GM19238 (cell line): ENCODE results near the gene ZNF622.
A peak's percentile ranks its signal among the peaks of the same experiment; 100 is the strongest.

Source experiments
- DNase-seq: peaks from one replicate; pipeline ENCODE4 v3.0.0; 2011; ENCODE audit warnings: low spot score; ENCODE audit not compliant: insufficient read length

The ZNF622 gene, protein sequence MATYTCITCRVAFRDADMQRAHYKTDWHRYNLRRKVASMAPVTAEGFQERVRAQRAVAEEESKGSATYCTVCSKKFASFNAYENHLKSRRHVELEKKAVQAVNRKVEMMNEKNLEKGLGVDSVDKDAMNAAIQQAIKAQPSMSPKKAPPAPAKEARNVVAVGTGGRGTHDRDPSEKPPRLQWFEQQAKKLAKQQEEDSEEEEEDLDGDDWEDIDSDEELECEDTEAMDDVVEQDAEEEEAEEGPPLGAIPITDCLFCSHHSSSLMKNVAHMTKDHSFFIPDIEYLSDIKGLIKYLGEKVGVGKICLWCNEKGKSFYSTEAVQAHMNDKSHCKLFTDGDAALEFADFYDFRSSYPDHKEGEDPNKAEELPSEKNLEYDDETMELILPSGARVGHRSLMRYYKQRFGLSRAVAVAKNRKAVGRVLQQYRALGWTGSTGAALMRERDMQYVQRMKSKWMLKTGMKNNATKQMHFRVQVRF

GRCh38 chr5:16465544-16466432 lies at the start of gene ZNF622:
Gene ZNF622, minus strand, starts transcription at chr5:16465800. Its CDS starts 135 bp downstream, at chr5:16465665.
- peak; percentile 58 for DNase-seq

GRCh38 chr5:16510098-16510497 lies 44.5 kb upstream of the ZNF622 start:
- DNase-seq, result no peak

GRCh38 chr5:16508730-16509531 lies 43.3 kb upstream of the ZNF622 start:
- no peak for DNase-seq

DNA sequence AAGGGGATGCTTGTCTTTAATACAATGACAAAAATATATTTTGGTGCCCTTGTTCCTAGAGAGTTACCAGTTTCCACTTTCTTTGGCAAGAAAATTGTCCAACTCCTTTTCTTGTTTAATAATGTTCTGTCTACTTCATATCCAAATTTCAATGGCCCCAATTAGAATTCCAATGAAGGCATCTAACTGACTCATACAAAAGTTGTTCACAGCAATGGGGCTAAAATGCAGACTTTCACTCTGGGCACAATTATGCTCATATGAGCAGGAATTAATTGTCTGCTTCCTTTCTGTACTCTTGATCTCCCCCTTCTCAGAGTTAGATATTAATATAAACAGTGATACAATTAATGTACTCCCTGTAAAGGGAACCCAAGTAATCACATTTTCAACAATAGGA lies 42.1 kb upstream of the ZNF622 start:
- no peak for DNase-seq

- no peak for DNase-seq
Measured at GRCh38 chr5:16505904-16506303, 40.3 kb upstream of the ZNF622 start.

DNA sequence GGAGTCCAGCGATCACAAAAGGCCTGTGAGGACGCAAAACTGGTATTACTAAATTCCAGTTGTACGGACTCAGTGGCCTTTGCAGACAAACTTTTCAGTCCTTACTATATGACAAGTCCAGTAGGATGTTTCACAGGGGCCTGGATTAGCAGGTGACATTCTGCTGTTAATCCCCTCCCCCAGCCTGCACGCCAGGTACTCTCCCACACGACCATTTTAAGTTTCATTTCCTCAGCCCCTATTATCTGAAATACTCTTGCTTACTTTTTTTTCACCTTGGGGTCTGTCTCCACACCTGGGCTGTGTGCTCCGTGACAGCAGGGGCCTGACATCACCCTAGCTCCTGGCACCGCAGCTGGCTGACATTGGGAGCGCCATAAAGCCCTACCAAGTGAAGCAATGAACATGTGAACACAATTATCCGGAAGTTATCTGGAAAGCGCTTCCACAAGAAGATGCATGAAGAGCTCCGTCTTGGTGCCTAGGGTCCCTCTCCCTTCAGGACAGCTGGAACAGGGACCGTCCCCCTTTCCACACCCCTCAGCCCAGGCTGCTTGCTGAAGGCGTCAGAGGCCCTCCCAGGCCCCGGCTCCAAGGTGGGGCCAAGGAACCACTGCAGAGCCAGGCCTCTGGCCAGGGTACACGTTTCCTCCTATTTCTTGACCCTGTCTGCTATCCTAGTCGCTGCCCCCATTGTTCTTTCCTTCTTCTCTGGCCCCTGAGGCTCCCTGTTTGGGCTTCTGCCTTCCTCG lies 39.7 kb upstream of the ZNF622 start:
- no peak for DNase-seq

- no peak for DNase-seq
Measured at GRCh38 chr5:16504571-16504970, 39.0 kb upstream of the ZNF622 start.

GRCh38 chr5:16502866-16503265 lies 37.3 kb upstream of the ZNF622 start:
- no peak for DNase-seq

DNA sequence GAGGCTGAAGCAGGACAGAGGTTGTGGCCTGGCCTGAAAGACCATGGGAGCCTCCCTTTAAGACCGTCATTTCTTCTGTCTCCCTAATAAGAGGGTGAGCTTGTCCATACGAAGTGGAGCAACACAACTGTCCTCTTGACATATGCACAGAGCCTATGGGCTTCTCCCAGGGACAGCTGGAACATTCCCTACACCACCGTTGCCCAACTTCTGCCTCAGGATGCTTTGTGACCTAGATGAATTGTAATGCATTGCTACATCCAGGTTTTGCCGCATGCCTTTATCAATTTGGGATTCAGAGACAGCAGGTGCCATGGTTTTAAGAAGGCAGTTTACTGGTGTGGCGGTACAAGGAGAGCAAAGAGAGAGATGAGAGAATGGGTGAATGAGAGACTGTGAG lies 34.4 kb upstream of the ZNF622 start:
- no peak for DNase-seq

GRCh38 chr5:16497546-16497945 lies 31.9 kb upstream of the ZNF622 start:
- DNase-seq, result no peak

DNA sequence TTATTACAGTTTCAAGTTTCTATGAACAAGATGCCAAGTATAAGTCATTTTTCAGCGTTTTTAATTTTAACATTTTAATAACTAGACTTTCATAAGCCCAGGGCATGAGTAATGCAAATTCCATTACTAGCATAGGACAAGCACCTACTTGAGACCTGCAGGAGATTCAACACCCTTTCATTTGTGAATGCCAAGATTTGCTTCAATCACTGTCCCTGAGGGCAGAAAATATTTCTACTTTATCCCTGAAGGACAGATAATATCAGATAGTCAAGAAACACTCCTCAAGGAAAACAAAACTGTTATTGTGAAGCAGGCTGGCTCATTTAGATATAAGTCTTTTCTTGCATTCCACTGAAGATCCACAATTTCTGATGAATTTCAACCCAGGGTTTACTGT lies 27.7 kb upstream of the ZNF622 start:
- no peak for DNase-seq

GRCh38 chr5:16492398-16493140 lies 27.0 kb upstream of the ZNF622 start:
- DNase-seq, result no peak

GRCh38 chr5:16490911-16491310 lies 25.3 kb upstream of the ZNF622 start:
- no peak for DNase-seq

DNA sequence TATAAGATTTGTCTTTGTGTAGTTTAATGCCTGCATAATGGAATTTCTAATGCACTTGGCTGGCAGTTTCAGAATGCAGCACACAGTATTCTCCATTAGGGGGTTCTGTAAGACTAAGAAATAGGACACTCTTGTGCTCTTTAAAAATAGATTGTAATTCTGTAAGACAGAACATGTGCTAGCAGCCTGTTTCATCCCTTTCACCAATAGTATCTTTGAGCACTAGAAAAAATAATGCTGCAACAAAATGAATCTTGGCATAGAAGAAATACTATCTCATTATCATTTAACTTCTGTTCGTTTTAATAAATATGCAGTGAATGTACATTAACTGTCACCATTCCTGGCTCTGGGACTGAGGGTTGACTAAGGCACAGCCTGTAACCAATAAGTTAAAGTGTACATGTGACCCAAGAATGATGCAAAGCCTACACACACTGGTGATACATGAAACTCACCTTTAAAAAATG lies 23.8 kb upstream of the ZNF622 start:
- no peak for DNase-seq

- no peak for DNase-seq
Measured at GRCh38 chr5:16487456-16487855, 21.9 kb upstream of the ZNF622 start.

DNA sequence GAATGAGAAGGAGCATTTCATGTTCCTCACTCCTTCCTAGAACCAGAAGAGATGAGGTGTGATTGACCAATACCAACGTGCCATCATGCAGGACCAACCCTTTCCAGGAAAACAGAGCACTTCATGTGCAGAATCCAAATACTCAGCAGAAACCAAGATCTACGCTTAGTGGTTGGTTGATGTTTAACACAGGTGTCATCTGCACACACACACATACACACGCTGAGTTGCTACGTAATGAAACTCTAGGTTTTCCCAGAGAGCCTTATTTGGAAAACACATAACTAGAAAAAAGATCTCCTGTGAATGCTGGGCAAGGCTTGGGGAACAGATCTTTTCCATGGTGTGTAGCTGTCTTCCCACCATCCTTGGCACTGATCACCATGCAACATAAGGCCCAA lies 21.1 kb upstream of the ZNF622 start:
- no peak for DNase-seq

GRCh38 chr5:16485656-16486055 lies 20.1 kb upstream of the ZNF622 start:
- no peak for DNase-seq

DNA sequence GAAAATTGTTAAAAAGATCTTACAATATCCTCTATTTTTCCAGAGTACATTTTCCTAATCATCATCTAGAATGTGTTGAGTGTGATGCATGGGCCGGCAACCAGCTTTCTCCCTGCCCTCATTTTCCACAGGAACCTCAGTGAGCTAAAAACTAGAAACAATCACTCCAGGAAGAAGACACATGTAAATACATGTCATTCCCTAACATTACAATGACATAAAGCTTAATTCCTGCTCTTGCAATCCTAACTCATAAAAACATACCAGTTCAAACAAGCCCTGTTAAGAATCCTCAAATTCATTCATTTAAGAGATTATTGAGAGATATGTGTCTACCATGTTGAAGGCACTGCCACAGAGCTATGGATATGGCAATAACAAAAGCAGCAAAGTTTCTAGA lies 18.5 kb upstream of the ZNF622 start:
- DNase-seq, result no peak

GRCh38 chr5:16483361-16483760 lies 17.8 kb upstream of the ZNF622 start:
- DNase-seq, result no peak

- DNase-seq, result no peak
Measured at GRCh38 chr5:16482891-16483290, 17.3 kb upstream of the ZNF622 start.
